ENCODE data around the gene MRPS27.
"Not testable (repeated sequence)": the region's sequence is repeated elsewhere in the genome, so short reads cannot be mapped to it uniquely, and the experiment has no call there.

Gene MRPS27

DNA sequence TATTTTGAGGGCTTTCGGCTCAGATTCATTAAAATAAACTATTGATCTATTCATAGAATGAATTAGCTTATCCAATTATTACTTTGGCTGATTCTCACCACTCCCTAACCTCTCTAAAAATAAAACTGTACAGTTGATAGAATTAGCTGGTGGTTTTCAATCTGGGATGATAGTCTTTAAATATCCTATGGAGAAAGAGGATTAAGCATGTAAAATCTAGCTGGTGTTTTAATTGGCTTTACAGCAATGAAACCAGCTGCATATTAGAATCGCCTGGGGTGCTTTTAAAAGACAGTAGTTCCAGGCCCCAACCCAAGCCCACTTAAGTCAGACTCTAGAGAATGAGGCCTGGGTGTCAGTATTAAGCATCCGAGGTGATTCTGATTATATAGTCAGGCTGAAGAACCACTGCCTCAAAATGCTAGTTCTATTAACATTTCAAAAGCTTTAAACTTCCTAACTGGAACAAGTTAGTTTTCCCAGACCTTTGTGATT, 117.7 kb downstream of the MRPS27 start:
- DNase-seq, result no peak

GRCh38 chr5:72199681-72200080, 120.4 kb downstream of the MRPS27 start:
- DNase-seq, result no peak

- DNase-seq, result no peak
Measured at GRCh38 chr5:72197393-72197792, 122.6 kb downstream of the MRPS27 start.

- no peak for DNase-seq
Measured at GRCh38 chr5:72195581-72195980, 124.5 kb downstream of the MRPS27 start.

- no peak for DNase-seq
Measured at GRCh38 chr5:72194846-72195245, 125.2 kb downstream of the MRPS27 start.

GRCh38 chr5:72191404-72191803, 128.6 kb downstream of the MRPS27 start:
- DNase-seq, result no peak

- DNase-seq, result no peak
Measured at GRCh38 chr5:72189146-72189545, 130.9 kb downstream of the MRPS27 start.

DNA sequence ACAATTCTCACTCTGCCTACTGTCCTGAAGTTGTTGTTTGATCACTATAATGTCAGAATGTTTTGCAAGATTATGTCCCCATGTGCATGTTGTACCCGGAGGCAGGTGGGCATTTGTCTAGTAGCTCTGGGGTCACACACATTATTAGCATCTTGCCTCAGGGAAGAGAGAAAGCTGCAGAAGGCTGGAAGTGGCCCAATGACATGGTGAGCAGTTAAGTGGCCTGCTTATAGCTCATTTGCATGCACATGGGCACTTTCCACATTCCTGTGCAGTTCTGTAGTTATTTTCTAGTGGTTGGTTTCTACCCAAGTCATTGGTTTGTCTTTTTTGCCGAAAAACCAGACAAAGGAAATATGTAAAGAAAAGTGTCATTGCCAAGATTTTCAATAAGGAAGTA, 131.9 kb downstream of the MRPS27 start:
- no peak for DNase-seq

DNA sequence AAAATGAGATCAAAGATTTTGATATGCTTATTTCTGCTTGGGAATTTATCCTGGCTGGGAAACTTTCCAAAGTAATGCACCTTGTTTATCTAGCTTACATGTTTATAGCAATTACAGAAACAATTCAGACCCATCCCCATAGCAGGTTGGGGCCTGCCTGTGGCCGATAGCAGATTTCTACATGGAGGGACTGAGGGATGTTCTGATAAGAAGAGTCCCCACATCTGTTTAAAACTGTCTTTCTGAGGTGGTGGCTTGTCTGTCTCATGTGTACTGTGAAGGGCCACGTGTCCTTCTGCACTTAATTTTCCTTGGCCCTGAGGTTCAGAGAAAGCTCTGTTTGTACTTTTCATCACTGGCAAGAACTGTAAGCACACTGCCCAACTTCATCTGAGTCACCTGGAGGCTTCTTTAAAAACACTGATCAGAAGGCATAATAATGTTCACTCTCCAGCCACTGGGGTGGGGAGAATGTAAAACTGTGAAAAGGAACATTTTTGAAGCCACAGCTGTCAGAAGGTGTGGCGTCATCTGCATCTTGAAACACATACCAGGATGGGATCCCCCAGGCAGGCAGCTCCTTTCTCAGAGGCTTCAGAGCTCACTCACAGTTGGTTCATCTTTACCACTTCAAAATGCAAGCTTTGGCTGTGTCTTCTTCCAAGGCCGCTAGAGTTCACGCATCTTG, 132.5 kb downstream of the MRPS27 start:
- DNase-seq, result no peak

DNA sequence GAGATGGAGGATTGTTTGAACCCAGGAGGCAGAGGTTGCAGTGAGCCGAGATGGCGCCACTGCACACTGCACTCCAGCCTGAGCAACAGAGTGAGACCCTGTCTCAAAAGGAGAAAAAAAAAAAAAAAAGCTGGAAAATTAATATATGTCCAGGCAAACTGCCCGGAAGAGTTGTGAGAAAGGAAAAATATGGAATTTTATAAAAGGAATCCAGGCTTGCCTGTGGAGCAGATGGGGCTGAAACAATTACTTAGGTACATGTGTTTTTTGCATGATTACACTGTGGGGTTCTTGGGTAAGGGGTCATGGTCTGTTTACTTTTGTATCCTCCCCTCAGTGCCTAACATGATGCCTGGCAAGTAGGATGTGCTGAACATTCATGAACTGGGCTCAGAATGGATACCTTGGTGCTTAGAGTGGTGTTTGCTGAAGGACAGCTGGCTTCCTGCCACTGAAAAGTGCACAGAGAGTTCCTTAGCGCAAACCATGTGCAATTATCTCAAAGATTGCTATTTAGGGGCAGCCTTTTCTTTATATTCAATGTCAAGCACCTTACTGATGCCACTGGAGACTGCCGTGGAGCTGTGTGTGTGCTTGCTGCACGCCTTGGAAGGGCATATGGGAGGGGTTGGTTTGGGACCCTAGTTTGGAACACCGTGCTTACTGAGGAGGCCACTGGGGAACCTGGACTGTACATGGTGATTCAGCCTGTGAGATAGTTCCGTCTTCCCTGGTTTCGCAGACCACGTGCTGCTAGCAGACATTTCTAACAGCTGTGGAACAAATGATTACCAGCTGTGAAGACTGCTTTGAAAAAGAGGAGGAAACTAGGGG, 134.3 kb downstream of the MRPS27 start:
- DNase-seq, result no peak

GRCh38 chr5:72184408-72184807, 135.6 kb downstream of the MRPS27 start:
- DNase-seq, result no peak

GRCh38 chr5:72183101-72183520, 136.9 kb downstream of the MRPS27 start:
- no peak for DNase-seq

DNA sequence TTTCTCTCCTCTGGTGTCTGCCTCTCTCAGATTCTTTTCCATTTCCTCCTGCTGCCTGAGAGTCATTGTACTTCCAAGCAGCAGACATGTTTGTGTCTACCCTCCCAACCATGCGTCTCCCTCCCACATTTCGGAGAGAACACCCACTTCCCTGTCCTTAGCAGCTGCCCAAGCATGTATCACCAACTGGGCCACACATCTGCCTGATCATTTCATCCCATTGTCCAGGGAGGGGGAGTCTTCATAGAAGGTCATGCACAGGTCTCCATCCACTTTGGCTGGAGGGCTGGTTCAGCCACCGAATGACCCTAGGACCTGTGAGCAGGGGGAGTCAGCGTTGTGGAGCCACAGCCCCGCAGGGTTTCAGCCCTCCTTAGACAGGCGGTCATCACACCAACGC, 137.4 kb downstream of the MRPS27 start:
- DNase-seq, result no peak

- DNase-seq, result no peak
Measured at GRCh38 chr5:72180925-72181324, 139.1 kb downstream of the MRPS27 start.

DNA sequence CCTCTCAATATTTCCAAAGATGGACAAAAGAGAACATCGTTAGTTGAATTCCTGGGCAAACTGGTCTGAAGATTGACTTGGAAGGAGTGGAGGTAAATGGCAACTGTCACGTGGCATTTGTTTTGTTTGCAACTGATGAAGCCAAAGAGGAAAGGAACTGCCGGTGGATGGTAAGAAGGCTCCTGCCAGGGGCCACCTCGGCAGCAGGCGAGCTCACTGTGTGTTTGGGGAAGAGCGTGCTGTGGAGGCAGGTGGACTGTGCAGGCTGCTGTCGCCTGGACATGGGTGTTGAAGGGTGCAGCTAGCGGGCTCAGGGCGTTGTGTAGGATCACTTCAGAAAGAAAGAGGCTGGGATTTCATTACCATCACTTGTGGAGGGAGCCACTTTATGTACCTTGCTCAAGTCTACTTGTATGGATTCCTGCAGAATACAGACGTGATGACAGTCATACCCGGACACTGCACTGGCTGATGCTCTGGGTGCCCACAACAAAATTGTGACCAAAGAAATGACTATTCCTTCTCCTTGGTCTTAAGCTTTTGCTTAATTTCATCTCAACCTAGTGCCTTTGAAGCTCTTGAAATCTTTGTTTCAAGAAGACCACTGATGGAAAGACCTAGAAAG, 140.1 kb downstream of the MRPS27 start:
- DNase-seq, result no peak

DNA sequence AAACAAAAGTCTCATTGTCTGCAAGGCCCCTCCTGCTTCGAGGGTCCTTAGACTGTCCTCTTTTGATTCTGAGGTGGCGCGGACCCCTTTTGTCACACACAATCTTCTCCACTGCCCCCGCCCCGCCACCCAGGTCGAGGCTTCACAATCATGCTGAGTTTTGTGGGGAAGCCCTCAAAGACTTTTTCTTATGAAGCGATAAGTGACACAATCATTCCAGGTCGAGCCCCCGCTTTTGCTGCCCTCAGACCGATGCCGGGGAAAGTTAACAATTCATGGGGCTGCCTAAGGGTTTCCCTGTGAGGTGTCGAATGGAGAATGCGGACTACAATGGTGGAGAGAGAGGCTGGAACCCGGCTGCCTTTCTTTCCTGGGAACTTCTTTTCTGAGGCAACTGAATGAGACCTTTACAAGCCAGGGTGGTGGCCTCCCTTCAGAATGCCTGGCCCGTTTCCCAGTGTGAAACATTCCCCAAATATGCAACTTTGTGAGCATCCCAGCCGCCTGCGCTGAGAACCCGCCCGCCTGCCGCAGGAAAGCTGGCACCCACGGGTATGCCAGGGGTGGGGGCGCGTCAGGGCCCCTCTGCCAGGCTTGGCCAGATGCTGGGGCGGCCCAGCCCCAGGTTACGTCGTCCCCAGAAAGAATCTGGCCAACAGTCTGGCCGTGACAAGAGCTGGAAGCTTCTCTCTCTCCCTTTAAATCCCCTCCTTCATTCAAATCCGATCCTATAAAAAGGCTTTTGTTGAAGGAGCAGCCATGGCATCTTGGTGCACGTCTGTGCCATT, 140.8 kb downstream of the MRPS27 start:
- DNase-seq, result no peak

DNA sequence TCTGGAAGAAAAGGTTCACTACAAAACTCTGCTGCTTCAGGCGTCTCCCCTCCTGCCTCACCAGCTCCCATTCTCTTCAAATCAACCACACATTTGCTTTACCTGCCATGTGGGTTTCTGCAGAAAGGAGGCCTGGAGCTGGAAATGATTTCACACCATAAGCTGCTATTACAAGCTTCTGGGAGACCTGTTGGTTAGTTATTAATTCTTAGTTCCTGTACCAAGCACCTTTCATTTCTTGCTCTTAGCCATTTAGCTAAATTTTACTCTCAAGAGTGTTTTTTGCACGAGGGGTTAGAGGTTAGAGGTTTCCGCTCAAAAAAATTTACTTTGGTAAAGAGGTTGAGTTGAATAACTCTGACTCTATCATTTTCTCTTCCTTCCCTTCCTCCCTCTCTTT, 142.5 kb downstream of the MRPS27 start:
- no peak for DNase-seq

DNA sequence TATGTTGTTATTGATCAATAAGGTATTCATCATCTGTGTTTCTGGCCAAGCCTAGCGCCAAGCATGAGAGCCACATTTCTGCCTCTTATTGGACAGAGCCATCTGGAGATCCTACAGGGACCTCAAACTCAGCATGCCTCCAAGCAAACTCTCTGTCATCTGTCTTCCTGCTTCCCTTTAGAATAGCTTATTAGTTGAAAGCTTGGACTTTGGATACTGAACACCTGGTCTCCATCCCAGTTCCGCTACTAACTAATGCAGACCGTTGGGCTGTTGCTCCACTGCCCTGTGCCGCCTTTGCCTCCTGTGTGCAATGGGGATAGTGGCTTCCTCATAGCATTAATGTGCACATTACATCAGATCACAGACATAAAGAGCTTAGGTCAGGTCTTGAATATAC, 147.3 kb downstream of the MRPS27 start:
- no peak for DNase-seq

- DNase-seq, result no peak
Measured at GRCh38 chr5:72171667-72172066, 148.4 kb downstream of the MRPS27 start.

DNA sequence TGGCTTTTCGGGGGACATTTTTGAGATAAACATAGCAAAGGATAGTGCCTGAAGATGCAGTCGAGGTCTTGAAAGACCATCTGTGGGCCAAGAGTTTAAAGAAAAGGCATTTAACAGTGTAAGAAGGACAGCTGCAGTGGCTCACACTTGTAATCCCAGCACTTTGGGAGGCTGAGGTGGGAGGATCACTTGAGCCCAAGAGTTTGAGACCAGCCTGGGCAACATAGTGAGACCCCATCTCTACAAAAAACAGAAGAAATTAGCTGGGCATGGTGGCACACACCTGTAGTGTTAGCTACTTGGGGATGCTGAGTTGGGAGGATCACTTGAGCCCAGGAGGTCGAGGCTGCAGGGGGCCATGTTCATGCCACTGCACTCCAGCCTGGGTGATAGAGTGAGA, 148.9 kb downstream of the MRPS27 start:
- not testable (repeated sequence) for DNase-seq

- DNase-seq, result no peak
Measured at GRCh38 chr5:72170101-72170500, 149.9 kb downstream of the MRPS27 start.

Data from inflammatory macrophage (primary cell).